ENCODE data around the gene NUTM2D.
"Not testable (repeated sequence)": the region's sequence is repeated elsewhere in the genome, so short reads cannot be mapped to it uniquely, and the experiment has no call there.

The NUTM2D gene

GRCh38 chr10:87398436-87398835 is 40.9 kb downstream of the NUTM2D start:
- H3K9me3 Mint-ChIP-seq; H3K27me3 Mint-ChIP-seq (ENCODE audit: low read depth); H3K4me1 Mint-ChIP-seq; H3K27ac Mint-ChIP-seq; H3K4me3 Mint-ChIP-seq; H3K36me3 Mint-ChIP-seq (ENCODE audit: low read depth): not testable (repeated sequence)

DNA sequence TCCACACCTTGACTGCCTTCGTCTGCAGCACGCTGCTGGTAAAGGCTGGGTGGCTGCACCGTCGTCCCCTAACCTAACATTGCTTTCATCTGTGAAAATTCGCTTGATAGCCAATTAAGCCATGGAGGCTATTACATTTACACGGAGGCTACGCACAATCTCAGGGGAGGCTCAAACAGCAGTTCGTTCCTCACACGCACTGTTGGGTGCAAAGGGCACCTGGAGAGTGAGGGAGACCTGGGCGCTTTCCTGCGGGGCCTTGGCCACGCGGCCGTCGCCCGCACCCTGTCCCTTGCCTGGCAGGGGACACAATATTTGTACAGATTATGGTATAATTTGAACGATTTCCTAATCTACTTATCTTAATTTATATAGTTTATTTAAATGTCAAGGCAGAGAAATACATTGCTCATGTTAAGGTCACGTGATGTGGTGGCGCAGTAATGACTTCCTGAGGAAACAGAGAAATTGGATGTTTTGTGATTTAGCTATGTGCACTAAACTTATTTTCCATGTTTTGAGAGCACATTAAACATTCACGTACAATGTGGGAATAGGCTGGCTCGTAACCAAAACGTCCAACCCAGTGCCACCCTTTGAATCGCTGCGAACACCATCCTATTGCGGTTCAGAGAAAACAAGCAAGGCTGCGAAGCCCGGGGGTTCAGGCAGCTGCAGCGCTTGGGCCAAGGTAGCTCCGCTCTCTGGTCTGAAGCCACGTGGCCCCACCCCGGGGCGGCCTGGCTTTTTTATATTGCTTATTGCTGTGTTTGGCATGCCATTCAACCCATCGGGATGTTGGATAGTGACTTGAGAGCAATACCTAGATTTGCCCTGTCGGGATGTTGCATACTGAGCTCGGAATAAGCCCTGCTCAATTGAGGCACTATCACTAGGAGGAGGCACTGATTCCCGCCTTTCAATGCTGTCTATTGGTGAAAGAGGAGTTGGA is 50.2 kb downstream of the NUTM2D start:
- peak overlapping the region in 1 of 3 experiments; percentile 49 for H3K27ac Mint-ChIP-seq
- H3K4me3 Mint-ChIP-seq; H3K27me3 Mint-ChIP-seq (ENCODE audit: low read depth); H3K36me3 Mint-ChIP-seq (ENCODE audit: low read depth); H3K4me1 Mint-ChIP-seq; H3K9me3 Mint-ChIP-seq: not testable (repeated sequence)

GRCh38 chr10:87413921-87414320 is 56.4 kb downstream of the NUTM2D start:
- H3K27ac Mint-ChIP-seq; H3K27me3 Mint-ChIP-seq (ENCODE audit: low read depth); H3K36me3 Mint-ChIP-seq (ENCODE audit: low read depth); H3K4me1 Mint-ChIP-seq; H3K4me3 Mint-ChIP-seq; H3K9me3 Mint-ChIP-seq: not testable (repeated sequence)
